GM12864 (cell line): Measurements from ENCODE around the gene RPS16.
"Not testable (repeated sequence)": the region's sequence is repeated elsewhere in the genome, so short reads cannot be mapped to it uniquely, and the experiment has no call there.

ENCODE experiments used
- DNase-seq: peaks from one replicate; pipeline ENCODE4 v3.0.0-alpha.2; 2011; ENCODE audit warnings: low read depth
- H3K4me3 ChIP-seq: 2 replicates; pipeline ENCODE4 v1.5.1; 2011; ENCODE audit warnings: mild to moderate bottlenecking, low read depth, low read length, control low read depth
- TF ChIP-seq, protein P1 (sequence below): IDR thresholded peaks from 2 replicates; pipeline ENCODE4 v1.5.1; 2011; ENCODE audit warnings: low read depth, mild to moderate bottlenecking, moderate library complexity, low read length, control low read depth, inconsistent platforms; ENCODE audit errors: missing control alignments

Gene RPS16

DNA sequence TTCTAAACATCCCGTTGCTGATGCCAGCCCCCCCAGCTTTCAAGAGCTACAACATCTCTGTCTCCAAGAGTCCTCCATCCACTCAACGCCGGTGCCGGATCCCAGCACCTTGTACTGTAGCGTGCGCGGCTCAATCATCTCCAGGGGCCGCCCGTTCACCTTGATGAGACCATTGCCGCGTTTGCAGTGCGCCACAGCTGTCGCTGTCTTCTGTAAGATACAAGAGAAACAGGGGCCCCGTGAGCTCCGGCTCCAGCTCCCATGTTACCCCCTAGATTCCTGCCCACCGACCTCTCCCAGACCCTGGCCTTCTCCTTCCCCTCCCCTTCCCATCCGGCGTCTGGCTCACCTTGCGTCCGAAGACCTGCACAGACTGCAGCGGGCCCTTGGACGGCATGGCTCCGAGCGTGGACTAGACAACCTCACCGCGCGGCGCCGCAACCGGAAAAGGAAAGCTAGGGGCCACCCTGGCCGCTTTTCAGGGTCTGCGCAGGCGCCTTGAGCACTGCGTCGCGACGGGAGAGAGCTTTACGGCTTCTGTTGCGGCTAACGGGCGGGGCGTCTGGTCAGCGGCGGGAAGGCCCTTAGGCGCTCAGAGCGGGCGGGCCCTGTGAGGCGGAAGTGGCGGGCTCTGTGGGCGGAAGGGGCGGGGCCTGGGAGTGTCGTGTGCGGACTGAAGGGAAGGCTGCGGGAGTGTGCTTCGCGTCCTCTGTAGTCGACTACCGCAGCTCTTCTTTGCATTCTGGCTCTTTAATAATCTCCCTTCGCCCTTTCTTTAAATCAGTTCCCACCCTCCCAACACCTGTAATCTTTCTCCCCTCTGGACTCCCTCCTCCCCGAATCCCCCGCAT lies at the start of gene RPS16:
Gene RPS16 (minus strand): TSS at position 451 of the 851 bp plus-strand sequence. CDS start 54 bp downstream, at position 397.
- peak; percentile 91 for DNase-seq
- TF ChIP-seq, protein P1, sequence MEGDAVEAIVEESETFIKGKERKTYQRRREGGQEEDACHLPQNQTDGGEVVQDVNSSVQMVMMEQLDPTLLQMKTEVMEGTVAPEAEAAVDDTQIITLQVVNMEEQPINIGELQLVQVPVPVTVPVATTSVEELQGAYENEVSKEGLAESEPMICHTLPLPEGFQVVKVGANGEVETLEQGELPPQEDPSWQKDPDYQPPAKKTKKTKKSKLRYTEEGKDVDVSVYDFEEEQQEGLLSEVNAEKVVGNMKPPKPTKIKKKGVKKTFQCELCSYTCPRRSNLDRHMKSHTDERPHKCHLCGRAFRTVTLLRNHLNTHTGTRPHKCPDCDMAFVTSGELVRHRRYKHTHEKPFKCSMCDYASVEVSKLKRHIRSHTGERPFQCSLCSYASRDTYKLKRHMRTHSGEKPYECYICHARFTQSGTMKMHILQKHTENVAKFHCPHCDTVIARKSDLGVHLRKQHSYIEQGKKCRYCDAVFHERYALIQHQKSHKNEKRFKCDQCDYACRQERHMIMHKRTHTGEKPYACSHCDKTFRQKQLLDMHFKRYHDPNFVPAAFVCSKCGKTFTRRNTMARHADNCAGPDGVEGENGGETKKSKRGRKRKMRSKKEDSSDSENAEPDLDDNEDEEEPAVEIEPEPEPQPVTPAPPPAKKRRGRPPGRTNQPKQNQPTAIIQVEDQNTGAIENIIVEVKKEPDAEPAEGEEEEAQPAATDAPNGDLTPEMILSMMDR: no peak
- peak within 1 kb of the TSS; percentile 87 for H3K4me3 ChIP-seq

- no peak overlapping the region for H3K4me3 ChIP-seq
- no peak for DNase-seq
- TF ChIP-seq, protein P1: no peak
Observed at GRCh38 chr19:39483141-39483540, 47.4 kb upstream of the RPS16 start.

- TF ChIP-seq, protein P1: no peak
Observed at GRCh38 chr19:39481676-39482075, 45.9 kb upstream of the RPS16 start.

DNA sequence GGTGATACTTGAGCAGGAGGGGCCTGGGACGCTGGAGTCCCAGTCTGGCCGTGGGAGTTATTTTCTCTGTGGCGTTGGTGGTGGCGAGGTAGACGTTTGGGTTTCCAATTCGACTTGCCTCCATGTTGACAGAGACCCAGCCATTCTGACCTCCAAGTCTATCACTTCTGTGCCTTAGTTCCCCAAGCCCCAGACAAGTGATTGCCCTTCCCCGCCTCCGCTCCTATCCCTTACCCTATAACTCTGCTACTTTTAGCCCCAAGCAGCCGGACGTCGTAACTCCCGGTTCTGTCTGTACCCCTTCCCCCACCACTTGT lies 45.4 kb upstream of the RPS16 start:
- DNase-seq: no peak
- peak overlapping the region; percentile 72 for H3K4me3 ChIP-seq
- TF ChIP-seq, protein P1: no peak

More at GRCh38 chr19:39481676-39482075, 45.9 kb upstream of the RPS16 start:
- H3K4me3 ChIP-seq: peak overlapping the region; percentile 72
- no peak for DNase-seq

GRCh38 chr19:39480337-39481228 lies 44.8 kb upstream of the RPS16 start, which contains the start of gene TIMM50:
Gene TIMM50 (plus strand): TSS chr19:39480838. CDS start chr19:39480854, 16 bp downstream.
- TF ChIP-seq, protein P1: no peak
- peak within 1 kb of the TSS; percentile 72 for H3K4me3 ChIP-seq
- DNase-seq: peak; percentile 84

DNA sequence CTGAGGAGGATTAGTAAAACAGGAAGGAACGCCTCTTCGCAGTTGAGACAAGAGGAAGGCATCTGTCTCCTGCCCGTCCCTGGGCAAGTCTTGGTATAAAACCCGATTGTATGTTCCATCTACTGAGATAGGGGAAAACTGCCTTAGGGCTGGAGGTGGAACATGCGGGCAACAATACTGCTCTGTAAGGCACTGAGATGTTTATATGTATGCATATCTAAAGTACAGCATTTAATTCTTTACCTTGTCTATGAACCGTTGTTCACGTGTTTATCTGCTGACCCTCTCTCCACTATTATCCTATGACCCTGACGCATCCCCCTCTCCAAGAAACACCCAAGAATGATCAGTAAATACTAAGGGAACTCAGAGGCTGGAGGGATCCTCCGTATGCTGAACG lies 44.2 kb upstream of the RPS16 start:
- peak overlapping the region; percentile 72 for H3K4me3 ChIP-seq
- TF ChIP-seq, protein P1: no peak
- no peak for DNase-seq

DNA sequence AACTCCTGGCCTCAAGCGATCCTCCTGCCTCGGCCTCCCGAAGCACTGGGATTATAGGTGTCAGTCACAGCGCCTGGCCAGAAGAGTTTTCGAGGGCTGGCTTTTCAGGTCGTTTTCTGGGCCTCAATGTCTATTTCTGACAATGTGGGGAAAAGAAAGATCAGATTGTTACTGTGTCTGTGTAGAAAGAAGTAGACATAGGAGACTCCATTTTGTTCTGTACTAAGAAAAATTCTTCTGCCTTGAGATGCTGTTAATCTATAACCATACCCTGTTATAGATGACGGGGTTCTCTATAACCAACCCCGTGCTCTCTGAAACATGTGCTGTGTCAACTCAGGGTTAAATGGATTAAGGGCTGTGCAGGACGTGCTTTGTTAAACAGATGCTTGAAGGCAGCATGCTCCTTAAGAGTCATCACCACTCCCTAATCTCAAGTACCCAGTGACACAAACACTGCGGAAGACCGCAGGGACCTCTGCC lies 43.6 kb upstream of the RPS16 start:
- H3K4me3 ChIP-seq, DNase-seq: not testable (repeated sequence)
